K562 (cell line): ENCODE results near the gene POLR2B. TPM values are rescaled to one million over a fixed set of nuclear protein-coding genes. Genes with fewer than 3 reads are reported as not detected.

Experiments
- ARID3A ChIP-seq: IDR thresholded peaks from 2 replicates; pipeline ENCODE4 v1.6.1; 2012; ENCODE audit warnings: low read depth, low read length, improper control_type of control experiment, borderline replicate concordance
- ATF3 ChIP-seq, 2 experiments: fragments of 450-650 bp in 1 of 2; sonication (generic) in 1 of 2; formaldehyde crosslinking in 1 of 2; IDR thresholded peaks in 1 of 2; conservative IDR thresholded peaks in 1 of 2; 2 replicates each; pipeline versions ENCODE4 v1.6.1 to v1.8.1; 2016 to 2023; ENCODE audit warnings: mild to moderate bottlenecking in 2 of 2, moderate library complexity in 2 of 2, inconsistent platforms in 1 of 2, missing genetic modification reagents in 1 of 2
- ATF7 ChIP-seq: fragments of 450-650 bp; IDR thresholded peaks from 2 replicates; pipeline ENCODE4 v1.7.1; 2014; ENCODE audit warnings: mild to moderate bottlenecking, moderate library complexity
- CREB3 ChIP-seq: fragments of 450-650 bp; conservative IDR thresholded peaks from 2 replicates; pipeline ENCODE4 v1.6.1; 2016; ENCODE audit warnings: missing genetic modification characterization, low read depth, mild to moderate bottlenecking, missing compliant biosample characterization, moderate library complexity
- CXXC5 ChIP-seq: fragments of 250-450 bp; sonication (Bioruptor Pico); IDR thresholded peaks from 2 replicates; pipeline ENCODE4 v1.8.0; 2022; ENCODE audit warnings: inconsistent platforms, mild to moderate bottlenecking, moderate library complexity
- DACH1 ChIP-seq: fragments of 450-650 bp; IDR thresholded peaks from 2 replicates; pipeline ENCODE4 v1.6.1; 2018; ENCODE audit not compliant: partially characterized antibody
- EGR1 ChIP-seq: fragments of 450-650 bp; conservative IDR thresholded peaks from 2 replicates; pipeline ENCODE4 v1.6.1; 2017; ENCODE audit warnings: mild to moderate bottlenecking
- FOSL1 ChIP-seq: fragments of 200-800 bp; sonication (Bioruptor generic); conservative IDR thresholded peaks from 2 replicates; pipeline ENCODE4 v1.6.1; 2016; ENCODE audit warnings: missing genetic modification characterization, missing compliant biosample characterization
- GTF2E2 ChIP-seq: fragments of 200-800 bp; sonication (Bioruptor generic); IDR thresholded peaks from 2 replicates; pipeline ENCODE4 v1.6.1; 2016; ENCODE audit warnings: missing genetic modification characterization, missing compliant biosample characterization
- HNRNPH1 ChIP-seq: fragments of 200-400 bp; formaldehyde crosslinking; optimal IDR thresholded peaks from 2 replicates; pipeline ENCODE3; 2017; ENCODE audit warnings: low read depth, mild to moderate bottlenecking, low read length, moderate library complexity
- HNRNPL ChIP-seq: fragments of 200-400 bp; formaldehyde crosslinking; IDR thresholded peaks from 2 replicates; pipeline ENCODE4 v1.6.1; 2017; ENCODE audit warnings: low read depth, mild to moderate bottlenecking, low read length
- KDM5B ChIP-seq: fragments of 200-600 bp; sonication (generic); IDR thresholded peaks from 2 replicates; pipeline ENCODE4 v1.6.1; 2012; ENCODE audit warnings: low read depth, mild to moderate bottlenecking, moderate library complexity, low read length, control low read depth, inconsistent platforms; ENCODE audit not compliant: insufficient replicate concordance
- MEF2D ChIP-seq: conservative IDR thresholded peaks from 2 replicates; pipeline ENCODE4 v1.6.1; 2016; ENCODE audit warnings: low read depth, missing genetic modification characterization, missing compliant biosample characterization
- PKNOX1 ChIP-seq: fragments of 450-650 bp; IDR thresholded peaks from 2 replicates; pipeline ENCODE4 v1.6.1; 2016
- POLR2AphosphoS2 ChIP-seq: IDR thresholded peaks from 2 replicates; pipeline ENCODE4 v1.6.1; 2012; ENCODE audit warnings: low read length, improper control_type of control experiment
- POLR2B ChIP-seq: fragments of 450-650 bp; IDR thresholded peaks from 2 replicates; pipeline ENCODE4 v1.6.1; 2018; ENCODE audit warnings: low read depth; ENCODE audit not compliant: partially characterized antibody
- POU5F1 ChIP-seq: fragments of 150-350 bp; IDR thresholded peaks from 2 replicates; pipeline ENCODE4 v1.6.1; 2014; ENCODE audit warnings: borderline replicate concordance, low read length, low read depth, mild to moderate bottlenecking; ENCODE audit not compliant: partially characterized antibody
- TFE3 ChIP-seq: fragments of 450-650 bp; formaldehyde crosslinking; IDR thresholded peaks from 2 replicates; pipeline ENCODE4 v1.4.0; 2020; ENCODE audit warnings: mild to moderate bottlenecking, mixed read lengths
- ZBTB17 ChIP-seq: fragments of 450-650 bp; formaldehyde crosslinking; IDR thresholded peaks from 2 replicates; pipeline ENCODE4 v1.4.0; 2020; ENCODE audit warnings: mild to moderate bottlenecking
- ZNF121 ChIP-seq: sonication (generic); formaldehyde crosslinking; conservative IDR thresholded peaks from 2 replicates; pipeline ENCODE4 v1.8.0; 2022; ENCODE audit warnings: missing genetic modification reagents
- ZNF239 ChIP-seq: fragments of 250-450 bp; sonication (Bioruptor Pico); IDR thresholded peaks from 2 replicates; pipeline ENCODE4 v1.4.0; 2020; ENCODE audit warnings: mild to moderate bottlenecking
- ZNF589 ChIP-seq: fragments of 200-800 bp; sonication (Bioruptor generic); IDR thresholded peaks from 2 replicates; pipeline ENCODE4 v1.6.1; 2016; ENCODE audit warnings: low read depth, missing genetic modification characterization, missing compliant biosample characterization
- ZNF785 ChIP-seq: fragments of 250-450 bp; sonication (Bioruptor Pico); IDR thresholded peaks from 2 replicates; pipeline ENCODE4 v1.4.0; 2020; ENCODE audit warnings: mild to moderate bottlenecking
- polyA plus RNA-seq, 8 experiments: library from polyadenylated mRNA; depleted of rRNA in 4 of 8; stranded (reverse) in 5 of 8; unstranded in 3 of 8; fragments of >200 nt; fragmentation: Nextera tagmentation in 2 of 8; fragmentation: Illumina TruSeq in 1 of 8; extraction: Ambion mirVana in 2 of 8; extraction: Trizol in 1 of 8; gene quantifications; 2 replicates each; pipeline versions ENCODE4 v1.2.1 to v1.2.3, GENCODE V29; 2011 to 2014; ENCODE audit warnings: inconsistent platforms in 1 of 8, missing spikeins in 1 of 8
- total RNA-seq, 7 experiments: library from RNA; depleted of rRNA in 6 of 7; stranded (reverse); fragments of >200 nt in 6 of 7; fragmentation: Illumina TruSeq in 2 of 7; extraction: Trizol in 2 of 7; gene quantifications; 2 replicates each; pipeline versions ENCODE4 v1.2.1 to v1.2.3, GENCODE V29; 2011 to 2021; ENCODE audit warnings: low replicate concordance in 1 of 7

Gene POLR2B
- total and polyA plus RNA-seq, 9 of the 15 experiments (the other 6 are each of a cell fraction or from before 2014, with no cell fraction given): 60.9 to 208 (median 142) TPM

- no peak for TF ChIP-seq ZNF785 (CRISPR knock-in tag)
- TF ChIP-seq MEF2D (tag): 0 out of 2 replicates have a peak, but pooled peaks have one; percentile 33
- TF ChIP-seq ARID3A: no peak
- 0 out of 2 replicates have a peak, but pooled peaks have one; percentile 41 for TF ChIP-seq FOSL1 (tag)
- no peak for TF ChIP-seq GTF2E2 (tag)
- TF ChIP-seq KDM5B: no peak
- no peak for TF ChIP-seq ZNF589 (CRISPR knock-in tag)
- TF ChIP-seq ATF3 (IDR thresholded peaks at IDR 0.05): peak; percentile 51; the same call in 1 of the 2 replicates
- TF ChIP-seq ATF3 (CRISPR knock-in tag; conservative IDR thresholded peaks at IDR 0.05): no peak
- TF ChIP-seq CXXC5 (CRISPR knock-in tag): 0 out of 2 replicates have a peak, but pooled peaks have one; percentile 28
- no peak for TF ChIP-seq POLR2AphosphoS2
- TF ChIP-seq ZBTB17 (CRISPR knock-in tag): 0 out of 2 replicates have a peak, but pooled peaks have one; percentile 40
- no peak for TF ChIP-seq POU5F1
- no peak for TF ChIP-seq ZNF121 (CRISPR knock-in tag)
- peak; percentile 32; the same call in 1 of the 2 replicates for TF ChIP-seq ATF7
- no peak for TF ChIP-seq PKNOX1
- TF ChIP-seq TFE3 (CRISPR knock-in tag): no peak
- no peak for TF ChIP-seq EGR1
- peak; percentile 82 for TF ChIP-seq CREB3 (tag)
- TF ChIP-seq POLR2B: no peak
- TF ChIP-seq HNRNPH1: no peak
- TF ChIP-seq HNRNPL: no peak
- peak; percentile 51 for TF ChIP-seq DACH1
- TF ChIP-seq ZNF239 (CRISPR knock-in tag): peak; percentile 62
These were observed 20.6 kb upstream of the POLR2B start (continued) for GRCh38 chr4:56958111-56958517.
